GM19452 (cell line): ENCODE measurements around the gene C3orf33.
"Not testable (repeated sequence)": the region's sequence is repeated elsewhere in the genome, so short reads cannot be mapped to it uniquely, and the experiment has no call there.

Source experiments
- ATAC-seq: cut with Tn5 transposase; IDR thresholded peaks from one replicate; pipeline ENCODE4 v1.9.1; 2021; ENCODE audit not compliant: unreplicated experiment

Gene C3orf33

DNA sequence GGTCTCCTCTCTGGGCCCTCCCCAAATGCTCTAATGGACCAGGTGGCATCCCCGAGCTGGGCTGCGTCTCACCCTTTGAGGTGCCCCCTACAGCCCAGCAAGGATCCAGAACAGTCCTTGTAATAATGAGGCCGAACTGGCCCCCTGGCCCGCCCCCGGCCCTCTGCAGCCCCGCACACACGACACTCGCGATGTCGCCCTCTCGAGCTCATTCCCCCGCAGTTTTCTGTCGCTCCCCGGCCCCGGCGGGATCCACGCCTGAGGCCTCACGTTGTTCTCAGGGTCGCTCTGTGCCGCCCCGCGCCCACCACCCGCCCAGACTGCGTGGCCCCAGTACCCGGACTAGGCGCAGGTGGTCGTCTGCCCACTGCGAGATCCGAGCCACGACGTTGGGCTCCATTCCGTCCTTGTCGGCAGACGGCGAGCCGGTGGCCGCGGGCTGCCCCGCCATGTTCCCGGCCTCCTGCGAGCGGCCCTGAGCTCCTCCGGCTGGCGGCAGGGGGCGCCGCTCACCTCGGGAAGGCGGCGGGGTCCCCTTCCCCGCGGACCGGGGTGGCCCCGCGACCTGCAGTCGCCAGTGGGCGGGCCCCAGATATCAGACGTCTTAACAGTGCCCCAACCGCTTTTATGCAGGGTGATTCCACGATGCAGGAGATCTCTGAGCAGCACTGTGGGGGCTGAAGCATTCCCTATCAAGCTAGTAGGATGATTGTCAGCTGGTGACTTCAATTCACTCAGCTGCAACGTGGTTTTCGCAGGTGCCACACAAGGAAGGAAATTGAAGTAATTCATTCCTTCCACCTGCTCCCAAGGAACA, at the start of gene C3orf33:
Gene C3orf33 (minus strand): TSS at position 477 of the 817 bp plus-strand sequence. CDS start 26 bp downstream, at position 451.
- ATAC-seq: peak; percentile 98

GRCh38 chr3:155854141-155854940, 48.3 kb upstream of the C3orf33 start, which contains the start of gene SLC33A1:
TSS of gene SLC33A1 (minus strand) at chr3:155854427. CDS start at chr3:155853997, 430 bp downstream.
- peak; percentile 95 for ATAC-seq

DNA sequence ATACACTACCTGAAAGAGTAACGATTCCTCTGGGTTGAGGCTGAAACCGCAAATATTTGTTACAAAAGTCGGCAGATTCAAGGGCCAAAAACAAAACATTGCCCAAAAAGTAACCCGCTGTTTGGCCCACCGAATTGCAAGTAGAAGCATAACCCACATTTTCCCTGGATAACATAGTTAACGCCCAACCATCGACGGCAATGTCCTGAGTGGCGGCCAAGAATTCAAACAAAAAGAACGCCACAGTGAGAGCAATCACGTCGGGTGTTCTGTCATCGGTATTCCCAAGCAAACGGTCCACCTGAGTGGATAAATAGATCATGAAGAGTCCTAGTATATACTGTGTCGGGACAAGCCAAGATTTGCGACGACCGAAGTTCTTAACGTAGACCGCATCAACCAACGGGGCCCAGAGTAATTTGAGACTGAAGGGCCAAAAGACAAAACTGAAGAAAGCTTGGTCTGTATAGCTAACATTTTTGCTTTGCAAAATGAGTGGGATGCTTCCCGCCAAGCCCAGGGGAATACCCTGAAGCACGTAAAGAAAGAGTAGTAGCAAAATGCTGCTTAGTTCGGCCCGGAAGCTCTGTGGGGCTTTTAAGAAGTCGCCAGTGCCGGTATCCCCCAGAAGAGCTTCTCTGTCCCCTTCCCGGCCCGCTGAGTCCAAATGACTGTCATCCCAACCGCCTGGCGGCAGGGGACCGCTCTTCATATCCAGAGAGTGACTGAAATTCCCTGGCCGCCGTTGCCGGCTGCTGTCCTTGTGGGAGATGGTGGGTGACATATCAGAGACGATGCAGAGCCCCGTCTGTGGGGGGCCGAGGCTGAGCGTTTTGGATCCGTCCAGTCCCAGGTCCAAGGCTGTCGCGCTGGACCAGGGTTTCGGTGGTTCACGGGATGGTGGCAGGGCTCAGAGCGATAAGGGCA, 47.4 kb upstream of the C3orf33 start:
- peak; percentile 4 for ATAC-seq

DNA sequence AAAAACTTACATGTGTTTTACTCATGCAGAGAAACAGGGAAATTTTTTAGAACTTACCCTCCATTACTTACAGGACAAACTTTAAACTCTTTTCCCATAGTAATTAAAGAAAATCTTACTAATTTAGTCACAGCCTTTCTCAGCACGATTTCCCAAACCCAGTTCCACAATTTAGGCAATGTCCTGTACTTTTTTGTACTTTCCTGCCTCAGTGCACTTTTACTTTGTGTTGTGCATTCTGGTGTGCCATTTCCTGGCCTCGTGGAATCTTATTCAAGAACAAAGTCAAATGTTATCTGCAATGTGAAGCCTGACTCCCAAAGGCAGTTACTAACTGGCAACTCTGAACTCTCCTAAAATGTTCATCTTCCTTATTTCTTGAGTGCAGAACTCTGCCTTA, 46.3 kb upstream of the C3orf33 start:
- no peak for ATAC-seq

DNA sequence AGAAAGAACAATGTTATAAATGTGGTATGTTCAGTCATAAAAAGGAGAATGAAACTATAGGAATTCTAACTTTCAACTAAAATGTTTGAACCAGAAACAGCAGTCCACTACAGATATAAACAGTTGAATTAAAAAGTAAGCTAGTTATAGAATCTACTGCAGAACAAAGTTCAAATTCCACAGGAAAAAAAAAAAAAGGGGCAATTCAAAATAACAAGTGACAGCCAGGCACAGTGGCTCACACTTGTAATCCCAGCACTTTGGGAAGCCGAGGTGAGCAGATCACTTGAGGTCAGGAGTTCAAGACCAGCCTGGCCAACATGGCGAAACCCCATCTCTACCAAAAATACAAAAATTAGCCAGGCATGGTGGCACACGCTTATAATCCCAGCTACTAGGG, 43.3 kb upstream of the C3orf33 start:
- ATAC-seq: not testable (repeated sequence)

DNA sequence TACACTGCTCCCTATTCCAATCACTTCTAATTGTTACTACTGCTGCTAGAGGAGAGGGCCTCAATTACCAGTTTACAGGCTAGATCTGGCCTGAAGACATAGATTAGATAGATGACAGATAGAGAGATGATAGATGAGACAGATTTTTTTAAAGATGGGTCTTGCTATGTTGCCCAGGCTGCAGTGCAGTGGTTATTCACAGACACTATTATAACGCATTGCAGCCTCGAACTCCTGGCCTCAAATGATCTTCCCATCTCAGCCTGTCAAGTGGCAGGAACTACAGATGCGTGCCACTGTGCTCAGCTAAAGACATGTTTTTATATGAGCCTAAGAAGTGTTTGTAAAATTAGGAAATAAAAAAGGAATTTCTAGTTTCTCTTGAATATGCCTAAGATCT, 41.9 kb upstream of the C3orf33 start:
- ATAC-seq: no peak

DNA sequence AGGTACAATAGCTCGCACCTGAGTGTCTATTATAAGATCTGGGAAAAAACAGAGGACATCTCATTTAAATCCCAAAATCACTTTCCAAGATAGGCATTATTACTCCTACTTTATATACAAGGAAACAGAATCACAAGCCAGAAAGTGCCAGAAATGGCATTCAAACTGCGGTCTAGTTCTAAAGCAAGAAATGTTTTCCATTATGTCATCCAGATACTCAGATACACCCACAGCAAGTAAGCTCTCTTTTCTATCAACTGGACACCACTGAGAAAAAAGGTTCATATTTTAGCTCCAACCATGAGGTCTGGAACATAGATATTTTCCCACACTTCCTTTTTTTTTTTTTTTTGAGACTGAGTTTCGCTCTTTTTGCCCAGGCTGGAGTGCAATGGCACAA, 40.0 kb upstream of the C3orf33 start:
- no peak for ATAC-seq

- no peak for ATAC-seq
Observed at GRCh38 chr3:155843569-155843968, 37.5 kb upstream of the C3orf33 start.

DNA sequence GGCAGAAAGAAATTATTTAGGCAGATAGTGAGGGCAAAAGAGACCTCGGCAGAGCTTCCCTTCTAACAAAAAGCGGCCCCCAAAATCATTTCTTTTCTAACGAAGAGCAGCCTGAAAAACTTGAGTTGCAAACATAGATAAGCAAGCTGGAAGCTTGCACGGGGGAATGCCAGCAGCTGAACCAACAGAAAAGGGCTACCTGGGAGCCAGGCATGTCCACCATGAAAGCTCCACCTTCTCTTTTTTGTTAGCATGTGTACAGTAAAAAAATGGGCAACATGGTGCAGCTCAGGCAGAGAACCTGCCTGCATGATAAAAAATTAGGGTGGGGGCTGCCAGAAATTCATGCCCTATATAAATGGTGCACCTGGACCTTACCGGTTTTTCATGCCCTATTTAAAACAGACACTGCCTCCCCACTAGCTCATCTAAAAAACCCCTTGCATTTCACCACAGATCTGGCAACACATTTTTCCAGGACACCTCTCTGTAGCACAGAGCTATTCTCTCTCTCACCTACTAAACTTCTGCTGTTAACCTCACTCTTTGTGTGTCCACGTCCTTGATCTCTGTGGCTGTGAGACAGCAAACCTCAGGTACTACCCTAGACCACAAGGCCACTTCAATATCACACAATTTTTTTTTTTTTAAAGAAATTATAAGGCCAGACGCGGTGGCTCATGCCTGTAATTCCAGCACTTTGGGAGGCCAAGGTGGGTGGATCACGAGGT, 29.4 kb upstream of the C3orf33 start:
- no peak for ATAC-seq

- ATAC-seq: not testable (repeated sequence)
Observed at GRCh38 chr3:155828490-155829098, 22.5 kb upstream of the C3orf33 start.

- ATAC-seq: no peak
Observed at GRCh38 chr3:155815030-155815545, 9.0 kb upstream of the C3orf33 start.

GRCh38 chr3:155813224-155813623, 7.1 kb upstream of the C3orf33 start:
- not testable (repeated sequence) for ATAC-seq

GRCh38 chr3:155809181-155809580, 3.1 kb upstream of the C3orf33 start:
- no peak for ATAC-seq

DNA sequence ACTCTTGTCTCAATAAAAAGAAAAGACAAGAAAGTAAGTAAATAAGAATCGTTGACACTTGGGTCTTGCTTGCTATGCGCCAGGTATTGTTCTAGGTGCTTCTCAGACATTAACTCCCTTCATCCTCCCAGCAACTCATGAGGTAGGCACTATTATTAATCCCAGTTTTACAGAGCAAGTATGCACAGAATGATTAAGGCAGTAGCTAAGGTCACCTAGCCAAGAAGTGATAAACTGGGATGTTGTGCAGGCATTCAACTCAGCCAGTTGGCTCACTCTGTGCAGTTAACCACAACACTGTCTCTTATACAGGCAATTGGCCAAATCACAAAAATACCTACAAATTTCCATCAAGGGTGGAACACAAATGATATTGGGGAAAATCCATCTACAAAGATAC, 1.7 kb upstream of the C3orf33 start:
- no peak for ATAC-seq

DNA sequence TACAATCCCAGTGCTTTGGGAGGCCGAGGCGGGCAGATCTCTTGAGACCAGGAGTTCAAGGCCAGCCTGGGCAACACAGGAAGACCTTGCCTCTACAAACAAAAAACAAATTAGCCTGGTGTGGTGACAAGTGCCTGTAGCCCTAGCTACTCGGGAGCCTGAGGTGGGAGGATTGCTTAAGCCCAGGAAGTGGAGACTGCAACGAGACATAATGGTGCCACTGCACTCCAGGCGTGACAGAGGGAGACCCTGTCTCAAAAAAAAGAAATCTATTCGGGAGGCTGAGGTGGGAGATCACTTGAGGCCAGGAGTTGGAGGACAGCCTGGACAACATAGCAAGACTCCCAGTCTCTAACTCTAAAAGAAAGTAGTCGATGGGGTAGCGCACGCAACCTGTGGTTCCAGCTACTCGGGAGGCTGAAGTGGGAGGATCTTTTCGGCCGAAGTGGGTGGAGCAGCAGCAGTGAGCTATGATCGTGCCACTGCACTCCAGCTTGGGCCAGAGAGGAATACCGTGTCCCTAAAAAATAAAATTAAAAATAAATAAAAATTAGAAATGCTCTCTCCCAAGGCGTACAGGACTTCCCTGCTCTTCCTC, 775 bp downstream of the C3orf33 start:
- ATAC-seq: no peak

- no peak for ATAC-seq
Observed at GRCh38 chr3:155804323-155804722, 1.8 kb downstream of the C3orf33 start.

GRCh38 chr3:155792532-155792931, 13.5 kb downstream of the C3orf33 start:
- ATAC-seq: no peak

DNA sequence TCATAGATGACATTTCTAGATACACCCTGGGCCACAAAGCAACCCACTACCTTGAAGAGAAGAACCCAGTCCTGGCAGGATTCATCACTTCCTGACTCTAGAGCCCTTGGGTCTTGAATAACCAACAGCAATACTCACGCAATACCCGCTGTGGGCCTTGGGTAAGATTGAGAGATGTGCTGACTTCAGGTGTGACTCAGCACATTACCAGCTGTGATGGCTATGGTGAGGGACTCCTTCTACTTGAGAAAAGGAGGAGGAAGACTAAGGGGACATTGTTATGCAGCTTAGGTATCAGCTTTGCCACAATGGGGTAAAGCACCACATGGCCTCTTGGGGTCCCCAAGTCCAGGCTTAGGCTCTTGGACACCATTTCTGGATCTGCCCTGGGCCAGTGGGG, 14.9 kb downstream of the C3orf33 start:
- no peak for ATAC-seq

DNA sequence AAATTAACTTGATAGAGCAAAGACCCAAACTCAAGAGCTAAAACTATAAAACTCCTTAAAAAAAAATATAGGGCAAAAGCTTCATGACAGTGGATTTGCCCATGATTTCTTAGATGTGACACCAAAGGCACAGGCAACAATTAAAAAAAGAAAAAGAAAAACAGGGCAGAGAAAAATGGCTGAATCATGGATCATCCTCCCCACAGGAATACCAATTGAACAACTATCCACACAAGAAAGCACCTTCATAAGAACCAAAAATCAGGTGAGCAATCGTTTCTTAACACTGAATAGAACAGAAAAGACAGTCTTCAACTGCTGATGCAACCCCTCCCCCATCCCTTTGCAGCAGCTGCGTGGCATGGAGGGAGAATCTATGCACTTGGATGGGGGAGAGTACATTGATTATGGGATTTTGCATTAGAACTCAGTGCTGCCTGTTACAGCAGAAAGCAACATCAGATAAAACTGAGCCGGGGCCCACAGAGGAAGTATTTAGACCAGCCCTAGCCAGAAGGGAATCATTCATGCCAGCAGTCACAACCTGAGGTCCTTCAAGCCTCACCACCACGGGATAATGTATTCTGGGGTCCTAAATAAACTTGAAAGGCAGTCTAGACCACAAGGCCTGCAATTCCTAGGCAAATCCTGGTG, 15.7 kb downstream of the C3orf33 start:
- ATAC-seq: no peak
